BLaER1 (cell line): ENCODE data around the gene ANKRD27.
"Not testable (repeated sequence)": the region's sequence is repeated elsewhere in the genome, so short reads cannot be mapped to it uniquely, and the experiment has no call there.

Experiments
- H3K27ac ChIP-seq: shearing (Covaris generic); formaldehyde crosslinking; 2 replicates; pipeline ENCODE4 v1.8.1; 2022
- H3K27me3 ChIP-seq: shearing (Covaris generic); formaldehyde crosslinking; 2 replicates; pipeline ENCODE4 v1.8.1; 2022
- H3K36me3 ChIP-seq: shearing (Covaris generic); formaldehyde crosslinking; 2 replicates; pipeline ENCODE4 v1.8.1; 2022
- H3K4me1 ChIP-seq: shearing (Covaris generic); formaldehyde crosslinking; 2 replicates; pipeline ENCODE4 v1.8.1; 2022
- H3K4me2 ChIP-seq: shearing (Covaris generic); formaldehyde crosslinking; 2 replicates; pipeline ENCODE4 v1.8.1; 2022
- H3K4me3 ChIP-seq: shearing (Covaris generic); formaldehyde crosslinking; 2 replicates; pipeline ENCODE4 v1.8.1; 2022
- H3K9ac ChIP-seq: shearing (Covaris generic); formaldehyde crosslinking; 2 replicates; pipeline ENCODE4 v1.8.1; 2022
- H3K9me3 ChIP-seq: shearing (Covaris generic); formaldehyde crosslinking; 2 replicates; pipeline ENCODE4 v1.8.1; 2022
- H4K20me1 ChIP-seq: shearing (Covaris generic); formaldehyde crosslinking; 2 replicates; pipeline ENCODE4 v1.8.1; 2022
- Cebpa-rat ChIP-seq: shearing (Covaris generic); IDR thresholded peaks from 2 replicates; pipeline ENCODE4 v1.8.1; 2022

ANKRD27 gene

DNA sequence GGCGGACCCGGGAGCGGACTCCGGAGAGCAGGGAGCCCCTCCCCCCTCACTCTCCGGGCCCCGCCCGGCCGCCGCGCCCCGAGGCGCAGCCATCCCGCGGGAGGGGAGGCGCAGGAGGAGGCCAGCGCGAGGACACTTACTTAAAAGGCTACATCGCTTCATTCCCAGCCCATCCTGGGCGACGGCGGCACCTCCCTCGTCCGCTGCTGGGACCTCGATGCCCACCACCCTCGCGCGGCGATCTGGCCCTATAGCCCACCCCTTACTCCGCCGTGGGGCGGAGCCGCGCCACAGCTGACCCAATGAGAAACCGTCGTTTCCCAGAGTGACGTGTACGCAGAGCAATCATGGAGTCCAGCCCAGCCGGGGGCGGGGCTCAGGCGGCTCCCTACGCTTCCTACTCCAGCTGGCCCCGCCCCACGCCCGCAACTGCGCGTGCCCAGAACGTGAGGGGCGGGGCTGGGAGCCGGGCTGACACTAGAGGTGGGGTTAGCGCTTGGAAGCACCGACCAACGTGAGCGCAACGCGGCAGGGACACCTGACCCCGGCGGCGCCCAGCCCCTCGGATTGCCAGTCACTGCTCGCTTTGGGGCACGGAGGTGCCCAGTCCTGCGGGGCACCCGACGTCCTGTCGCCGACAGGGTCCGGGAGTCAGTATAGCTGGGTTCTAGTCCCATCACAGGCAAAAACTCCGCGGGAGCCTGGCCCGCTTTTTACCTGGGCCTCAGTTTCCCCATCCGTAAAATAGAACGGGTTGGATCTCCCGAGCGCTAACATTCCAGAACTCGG lies at the start of gene ANKRD27:
Gene ANKRD27, minus strand, starts transcription at position 250 of the 789 bp plus-strand sequence. CDS start 16,165 bp downstream, outside the sequence.
- Histone ChIP-seq H3K9me3 (no peaks in the 10 kb centered on the region), H3K4me3 (peak within 1 kb of the TSS; percentile 94), H3K9ac (peak within 1 kb of the TSS; percentile 84), H3K27me3 (peaks cover 22% of the 10 kb centered on the region), H3K4me2 (peak within 1 kb of the TSS; percentile 95), H3K36me3 (peaks cover 6% of the 10 kb centered on the region; the same call in 1 of the 2 replicates), H3K4me1 (peaks cover 54% of the 10 kb centered on the region), H3K27ac (peak within 1 kb of the TSS; percentile 81), H4K20me1 (peaks cover 59% of the 10 kb centered on the region)
- no peak for TF ChIP-seq Cebpa-rat

DNA sequence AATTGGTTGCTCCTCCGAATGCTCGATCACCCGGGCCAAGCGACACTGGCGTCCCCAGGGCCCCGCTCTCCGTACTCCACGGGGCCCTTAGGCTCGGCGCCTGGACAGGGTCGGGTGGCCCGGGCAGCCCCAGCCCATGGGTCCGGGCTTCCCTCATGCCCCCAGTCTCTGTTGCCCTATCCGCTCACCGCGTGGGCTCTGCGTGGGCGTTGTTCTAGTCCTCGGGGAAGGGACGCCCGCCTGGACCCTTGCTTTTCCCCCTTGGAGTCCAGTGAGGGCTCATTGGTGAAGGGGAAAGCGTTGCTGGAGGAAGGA lies 45.9 kb upstream of the ANKRD27 start:
- no peak overlapping the region for H3K4me2 ChIP-seq
- H3K36me3 ChIP-seq = peaks cover 27% of the 10 kb centered on the region
- H3K9ac ChIP-seq = no peak overlapping the region
- no peak overlapping the region for H3K4me3 ChIP-seq
- TF ChIP-seq Cebpa-rat = no peak
- H3K27ac ChIP-seq = no peak overlapping the region
- no peaks in the 10 kb centered on the region for H3K4me1 ChIP-seq
- no peaks in the 10 kb centered on the region for H4K20me1 ChIP-seq
- peaks cover 7% of the 10 kb centered on the region for H3K9me3 ChIP-seq
- H3K27me3 ChIP-seq = no peaks in the 10 kb centered on the region

DNA sequence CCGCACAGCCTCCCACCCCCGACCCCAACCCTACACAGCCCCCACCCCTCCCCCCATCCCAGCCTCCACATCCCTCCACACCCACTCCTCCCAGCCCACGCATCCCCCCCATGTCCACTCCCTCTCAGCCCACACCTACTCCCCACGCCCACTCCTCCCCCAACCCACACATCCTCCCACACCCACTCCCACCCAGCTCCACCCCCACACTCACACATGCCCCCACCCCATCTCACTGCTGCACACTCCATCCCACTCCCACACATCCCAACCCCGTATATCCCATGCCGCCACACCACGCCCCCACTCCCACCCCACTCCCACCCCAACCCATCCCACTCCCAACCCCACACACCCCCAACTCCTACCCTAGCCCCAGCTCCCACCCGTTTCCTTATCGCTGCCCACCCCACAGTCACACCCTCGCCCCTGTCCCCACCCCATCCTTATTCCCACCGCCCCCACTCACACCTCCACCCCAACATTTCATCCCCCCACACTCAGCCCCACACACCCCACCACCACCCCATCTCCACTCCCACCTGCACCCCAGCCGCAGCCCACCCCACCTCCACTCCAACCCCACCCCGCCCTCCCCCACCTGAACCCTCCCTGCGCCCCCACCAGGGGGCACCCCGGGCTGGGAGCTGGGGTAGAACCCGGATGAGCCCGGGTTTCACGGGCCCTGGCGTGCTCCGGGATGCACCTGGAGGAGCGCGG lies 45.4 kb upstream of the ANKRD27 start:
- peaks cover 30% of the 10 kb centered on the region for H3K36me3 ChIP-seq
- no peaks in the 10 kb centered on the region for H4K20me1 ChIP-seq
- TF ChIP-seq Cebpa-rat = no peak
- no peak overlapping the region for H3K4me2 ChIP-seq
- no peaks in the 10 kb centered on the region for H3K27me3 ChIP-seq
- no peak overlapping the region for H3K27ac ChIP-seq
- H3K4me3 ChIP-seq = no peak overlapping the region
- H3K4me1 ChIP-seq = no peaks in the 10 kb centered on the region
- H3K9me3 ChIP-seq = peaks cover 6% of the 10 kb centered on the region
- no peak overlapping the region for H3K9ac ChIP-seq

- Histone ChIP-seq H3K9me3 (peaks cover 6% of the 10 kb centered on the region), H4K20me1 (no peaks in the 10 kb centered on the region), H3K27ac (no peak within 1 kb of the TSS), H3K4me1 (no peaks in the 10 kb centered on the region), H3K27me3 (no peaks in the 10 kb centered on the region), H3K9ac (no peak within 1 kb of the TSS), H3K4me3 (no peak within 1 kb of the TSS), H3K36me3 (peaks cover 38% of the 10 kb centered on the region), H3K4me2 (no peak within 1 kb of the TSS)
- TF ChIP-seq Cebpa-rat = no peak
Observed at GRCh38 chr19:32719611-32720059, 44.7 kb upstream of the ANKRD27 start, which contains the start of gene TDRD12. Gene TDRD12 (plus strand): TSS chr19:32719767. CDS start chr19:32720073, 306 bp downstream.

DNA sequence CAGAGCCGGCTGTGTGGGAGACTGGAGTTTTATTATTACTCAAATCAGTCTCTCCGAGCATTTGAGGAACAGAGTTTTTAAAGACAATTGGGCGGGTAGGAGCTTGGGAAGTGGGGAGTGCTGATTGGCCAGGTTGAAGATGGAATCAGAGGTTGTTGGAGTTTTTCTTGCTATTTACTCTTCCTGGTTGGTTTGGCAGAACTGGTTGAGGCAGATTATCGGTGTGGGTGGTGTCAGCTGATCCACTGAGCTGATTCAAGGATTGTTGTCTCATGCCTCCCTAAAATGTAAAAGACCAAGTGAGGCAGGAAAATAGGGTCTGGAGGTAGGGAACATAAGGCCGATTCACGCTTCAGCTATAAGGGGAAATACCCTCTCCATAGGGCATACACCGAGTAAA lies 43.3 kb upstream of the ANKRD27 start:
- no peak overlapping the region for H3K27ac ChIP-seq
- no peaks in the 10 kb centered on the region for H4K20me1 ChIP-seq
- no peak overlapping the region for H3K4me3 ChIP-seq
- H3K4me1 ChIP-seq = no peaks in the 10 kb centered on the region
- no peak overlapping the region for H3K9ac ChIP-seq
- no peak for TF ChIP-seq Cebpa-rat
- no peak overlapping the region for H3K4me2 ChIP-seq
- H3K27me3 ChIP-seq = no peaks in the 10 kb centered on the region
- H3K36me3 ChIP-seq = peaks cover 51% of the 10 kb centered on the region
- H3K9me3 ChIP-seq = peaks cover 6% of the 10 kb centered on the region

DNA sequence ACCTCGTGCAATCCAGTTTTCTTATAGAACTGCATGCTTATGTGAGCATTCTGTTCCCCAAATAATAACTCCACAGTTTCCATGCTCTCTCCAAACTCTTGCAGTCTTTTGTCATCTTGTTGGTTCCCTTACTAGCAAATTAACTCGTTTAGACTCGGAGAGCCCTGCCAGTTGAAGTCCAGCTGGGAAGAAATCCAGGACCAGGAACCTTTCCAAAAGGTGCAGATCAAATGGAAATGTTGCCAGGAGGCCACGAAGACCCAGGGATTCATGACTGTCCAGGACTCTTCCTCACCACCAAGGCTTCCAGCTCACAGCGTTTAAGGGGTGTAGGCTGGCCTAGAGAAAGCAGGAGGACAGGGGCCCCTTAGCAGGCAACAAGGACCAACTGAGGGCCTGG lies 42.5 kb upstream of the ANKRD27 start:
- Histone ChIP-seq H3K27me3 (no peaks in the 10 kb centered on the region), H3K4me3 (no peak overlapping the region), H4K20me1 (no peaks in the 10 kb centered on the region), H3K9ac (no peak overlapping the region), H3K9me3 (peaks cover 6% of the 10 kb centered on the region), H3K36me3 (peaks cover 59% of the 10 kb centered on the region), H3K4me1 (no peaks in the 10 kb centered on the region), H3K27ac (no peak overlapping the region), H3K4me2 (no peak overlapping the region)
- no peak for TF ChIP-seq Cebpa-rat

- H3K36me3 ChIP-seq = peaks cover 71% of the 10 kb centered on the region
- not testable (repeated sequence) for H3K9me3 ChIP-seq, H3K27ac ChIP-seq, H3K27me3 ChIP-seq, H3K4me3 ChIP-seq, H3K4me1 ChIP-seq, H3K9ac ChIP-seq, H3K4me2 ChIP-seq, H4K20me1 ChIP-seq
Observed at GRCh38 chr19:32716203-32716602, 41.2 kb upstream of the ANKRD27 start.

DNA sequence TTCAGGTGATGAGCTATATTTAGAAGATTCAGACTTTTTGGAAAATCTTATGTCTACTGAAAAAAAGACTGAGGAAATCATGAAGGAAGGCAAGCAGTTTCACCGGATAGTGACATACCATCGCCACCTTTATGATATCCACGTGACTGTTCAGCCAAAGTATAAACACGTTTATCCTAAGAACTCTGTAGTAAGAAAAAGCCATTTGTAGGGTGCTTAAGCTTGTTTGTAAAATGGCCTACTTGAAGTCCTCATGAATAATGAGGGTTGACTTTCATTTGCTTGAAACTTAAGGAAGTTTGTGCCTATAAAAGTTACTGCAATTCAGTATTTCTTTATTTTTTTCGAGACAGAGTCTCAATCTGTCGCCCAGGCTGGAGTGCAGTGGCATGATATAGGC lies 36.8 kb upstream of the ANKRD27 start:
- H3K27me3 ChIP-seq = no peaks in the 10 kb centered on the region
- H3K27ac ChIP-seq = no peak overlapping the region
- no peaks in the 10 kb centered on the region; the same call in 1 of the 2 replicates for H3K4me1 ChIP-seq
- H3K4me2 ChIP-seq = no peak overlapping the region
- H3K9me3 ChIP-seq = peaks cover 3% of the 10 kb centered on the region; the same call in 1 of the 2 replicates
- no peak overlapping the region for H3K9ac ChIP-seq
- no peak for TF ChIP-seq Cebpa-rat
- peaks cover 87% of the 10 kb centered on the region for H3K36me3 ChIP-seq
- no peak overlapping the region for H3K4me3 ChIP-seq
- H4K20me1 ChIP-seq = peaks cover 29% of the 10 kb centered on the region; the same call in 1 of the 2 replicates

DNA sequence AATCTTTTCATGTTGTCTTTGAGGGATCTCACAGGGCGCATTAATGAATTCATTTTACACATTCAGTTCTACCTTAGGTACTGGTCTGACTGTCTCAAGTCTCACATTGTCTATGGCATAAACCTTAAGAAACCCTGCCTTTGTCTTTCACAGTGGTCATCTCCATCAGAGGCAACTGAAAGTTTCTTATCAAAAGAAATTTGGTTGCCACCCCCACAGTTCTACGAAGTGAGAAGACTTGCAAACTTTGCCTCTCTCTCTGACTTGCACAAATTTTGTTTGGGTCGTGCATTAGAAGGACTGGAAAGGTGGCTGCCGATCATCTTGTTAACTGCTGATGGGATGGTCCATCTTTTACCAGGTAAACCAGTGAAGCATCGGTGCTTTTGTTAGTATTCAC lies 34.1 kb upstream of the ANKRD27 start:
- peaks cover 94% of the 10 kb centered on the region for H3K36me3 ChIP-seq

GRCh38 chr19:32708457-32708856 lies 33.5 kb upstream of the ANKRD27 start:
- H3K4me2 ChIP-seq = no peak overlapping the region
- H3K4me1 ChIP-seq = no peaks in the 10 kb centered on the region; the same call in 1 of the 2 replicates
- peaks cover 35% of the 10 kb centered on the region; the same call in 1 of the 2 replicates for H4K20me1 ChIP-seq
- no peak overlapping the region for H3K4me3 ChIP-seq
- peaks cover 36% of the 10 kb centered on the region for H3K9me3 ChIP-seq
- peaks cover 94% of the 10 kb centered on the region for H3K36me3 ChIP-seq
- H3K27ac ChIP-seq = no peak overlapping the region
- H3K9ac ChIP-seq = no peak overlapping the region
- no peak for TF ChIP-seq Cebpa-rat
- H3K27me3 ChIP-seq = no peaks in the 10 kb centered on the region

More for the DNA sequence above, 34.1 kb upstream of the ANKRD27 start:
- Histone ChIP-seq H3K27ac (no peak overlapping the region), H3K27me3 (no peaks in the 10 kb centered on the region), H3K4me1 (no peaks in the 10 kb centered on the region; the same call in 1 of the 2 replicates), H3K4me3 (no peak overlapping the region), H4K20me1 (peaks cover 35% of the 10 kb centered on the region; the same call in 1 of the 2 replicates), H3K9me3 (peaks cover 30% of the 10 kb centered on the region), H3K9ac (no peak overlapping the region), H3K4me2 (no peak overlapping the region)
- no peak for TF ChIP-seq Cebpa-rat

DNA sequence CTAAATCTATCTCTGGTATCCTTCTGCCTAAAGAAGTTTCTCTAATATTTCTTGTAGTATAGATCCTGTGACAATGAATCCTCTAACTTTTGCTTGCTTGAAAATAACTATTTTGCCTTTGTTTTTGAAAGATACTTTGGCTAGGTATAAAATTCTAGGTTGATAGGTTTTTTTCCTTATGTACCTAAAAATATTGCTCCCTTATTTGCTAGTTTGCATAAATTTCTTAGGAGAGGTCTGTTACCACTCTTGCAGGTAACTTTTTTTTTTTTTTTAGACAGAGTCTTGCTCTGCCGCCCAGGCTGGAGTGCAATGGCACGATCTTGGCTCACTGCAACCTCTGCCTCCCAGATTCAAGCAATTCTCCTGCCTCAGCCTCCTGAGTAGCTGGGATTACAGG lies 29.0 kb upstream of the ANKRD27 start:
- Histone ChIP-seq H3K4me3 (0 out of 2 replicates have a peak overlapping the region, but pooled peaks have one; percentile 25), H3K9me3 (peaks cover 81% of the 10 kb centered on the region), H3K36me3 (peaks cover 95% of the 10 kb centered on the region), H4K20me1 (peaks cover 58% of the 10 kb centered on the region)
- H3K27me3 ChIP-seq, H3K27ac ChIP-seq, H3K4me2 ChIP-seq, H3K9ac ChIP-seq, H3K4me1 ChIP-seq: not testable (repeated sequence)
